Measurements from ENCODE around the gene ZG16B.

The ZG16B gene, protein sequence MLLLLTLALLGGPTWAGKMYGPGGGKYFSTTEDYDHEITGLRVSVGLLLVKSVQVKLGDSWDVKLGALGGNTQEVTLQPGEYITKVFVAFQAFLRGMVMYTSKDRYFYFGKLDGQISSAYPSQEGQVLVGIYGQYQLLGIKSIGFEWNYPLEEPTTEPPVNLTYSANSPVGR

GRCh38 chr16:2829501-2830354 is at the start of gene ZG16B:
ZG16B (plus strand) TSS chr16:2830303; CDS start chr16:2830442, 139 bp downstream.
- DNase-seq (ENCODE audit: low read depth, low spot score): no peak

DNA sequence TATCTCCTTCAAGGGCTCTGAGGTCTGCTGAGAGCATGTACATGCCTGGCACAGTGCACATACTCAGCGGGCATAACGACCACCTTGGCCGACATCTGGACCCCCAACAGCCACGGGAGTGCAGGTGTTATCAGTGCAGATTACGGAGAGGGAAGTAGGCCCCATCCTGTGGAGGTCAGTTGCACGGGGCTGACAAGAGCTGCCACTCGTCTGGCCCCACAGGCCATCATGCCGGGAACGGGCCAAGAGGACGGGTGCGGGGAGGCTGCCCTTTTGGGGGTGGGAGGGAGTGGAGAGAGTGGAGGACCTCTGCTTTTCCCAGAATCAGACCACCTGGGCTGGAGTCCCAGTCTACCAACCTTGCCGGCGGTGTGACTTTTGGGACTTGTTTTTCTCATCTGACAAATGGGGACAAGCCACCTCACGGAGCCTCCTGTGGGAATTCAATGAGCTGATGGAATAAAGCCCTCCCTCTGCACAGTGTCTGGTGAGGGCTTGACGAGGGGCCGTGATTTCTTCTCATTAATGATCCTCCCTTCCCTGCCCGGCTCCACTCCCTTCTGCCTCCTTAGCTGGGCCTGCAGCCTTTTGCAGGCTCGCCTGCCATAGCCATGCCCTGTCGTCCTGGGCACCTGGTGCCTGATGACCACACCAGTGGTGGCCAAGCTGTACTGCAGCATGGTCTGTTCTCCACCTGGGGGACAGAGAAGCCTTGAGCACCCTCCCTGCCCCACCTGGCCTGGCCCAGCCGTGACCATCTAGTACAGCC is 47.3 kb upstream of the ZG16B start:
- no peak for DNase-seq (ENCODE audit: low read depth, low spot score)

DNA sequence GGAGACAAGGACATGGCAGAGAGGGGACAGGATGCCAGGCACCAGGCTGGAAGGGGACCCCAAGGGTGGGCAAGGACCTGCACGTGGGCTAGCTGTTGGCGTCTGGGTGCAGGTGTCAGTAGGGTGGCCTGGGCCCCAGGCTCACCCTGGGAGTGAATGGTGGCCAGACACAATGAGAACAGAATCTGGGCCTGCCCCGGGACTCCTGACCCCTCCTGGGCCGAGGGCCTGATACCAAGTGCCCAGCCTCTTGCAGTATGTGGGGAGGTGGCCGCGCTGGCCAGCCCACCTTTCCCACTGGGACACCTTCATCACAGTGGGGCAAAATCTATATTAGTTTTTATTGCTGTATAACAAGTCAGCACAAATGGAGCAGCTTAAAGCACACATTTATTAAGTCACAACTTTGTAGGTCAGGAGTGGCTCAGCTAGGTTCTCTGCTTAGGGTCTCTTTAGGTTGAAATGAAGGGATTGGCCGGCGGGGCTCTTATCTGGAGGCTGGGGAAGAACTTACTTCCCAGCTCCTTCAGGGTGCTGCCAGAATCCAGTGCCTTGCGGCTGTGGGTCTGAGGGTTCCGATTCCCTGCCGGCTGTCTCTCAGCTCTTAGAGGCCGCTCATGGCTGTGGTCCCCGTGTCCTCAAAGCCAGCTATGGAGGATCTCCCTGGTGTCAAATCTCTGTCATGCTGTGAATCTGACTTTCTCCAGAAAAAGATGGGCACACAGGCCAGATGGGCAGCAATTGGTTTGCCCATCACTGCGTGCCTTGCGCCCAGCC is 46.3 kb upstream of the ZG16B start:
- DNase-seq (ENCODE audit: low read depth, low spot score): no peak

DNA sequence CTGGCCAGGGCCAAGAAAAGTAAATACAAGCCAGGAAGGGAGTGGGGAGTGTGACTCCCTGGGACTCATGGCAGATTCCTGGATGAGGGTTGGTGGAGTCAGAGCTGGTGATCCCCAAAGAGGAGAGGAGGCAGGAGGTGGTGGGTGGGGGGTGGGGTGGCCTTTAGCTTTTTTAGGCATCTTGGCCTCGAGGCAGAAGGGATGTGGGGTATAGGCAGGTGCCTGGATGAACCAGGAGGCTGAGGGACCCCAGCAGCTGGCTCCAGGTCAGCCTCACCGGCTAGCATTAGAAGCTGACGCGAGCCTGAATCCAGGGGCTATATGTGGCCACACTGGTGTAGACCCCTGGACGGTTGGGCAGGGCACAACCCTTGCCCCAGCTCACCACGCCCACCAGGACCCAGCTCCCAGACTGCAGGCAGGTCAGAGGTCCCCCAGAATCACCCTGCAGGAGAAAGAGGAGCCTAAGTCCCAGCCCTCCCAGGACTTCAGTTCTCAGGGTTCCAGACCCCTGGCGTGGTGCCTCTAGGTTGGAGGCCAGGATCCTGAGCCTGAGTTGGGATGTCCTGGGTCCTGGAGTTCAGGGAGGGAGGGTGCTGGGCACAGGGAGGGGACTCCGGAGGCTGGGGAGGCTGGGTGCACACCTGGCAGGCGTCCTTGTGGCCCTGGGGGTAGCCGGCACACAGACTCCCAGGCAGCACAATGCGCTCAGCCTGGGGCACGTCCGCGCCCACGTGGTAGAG is 45.6 kb upstream of the ZG16B start:
- DNase-seq (ENCODE audit: low read depth, low spot score): no peak

GRCh38 chr16:2785101-2785991 is 44.8 kb upstream of the ZG16B start:
- DNase-seq (ENCODE audit: low read depth, low spot score): no peak

DNA sequence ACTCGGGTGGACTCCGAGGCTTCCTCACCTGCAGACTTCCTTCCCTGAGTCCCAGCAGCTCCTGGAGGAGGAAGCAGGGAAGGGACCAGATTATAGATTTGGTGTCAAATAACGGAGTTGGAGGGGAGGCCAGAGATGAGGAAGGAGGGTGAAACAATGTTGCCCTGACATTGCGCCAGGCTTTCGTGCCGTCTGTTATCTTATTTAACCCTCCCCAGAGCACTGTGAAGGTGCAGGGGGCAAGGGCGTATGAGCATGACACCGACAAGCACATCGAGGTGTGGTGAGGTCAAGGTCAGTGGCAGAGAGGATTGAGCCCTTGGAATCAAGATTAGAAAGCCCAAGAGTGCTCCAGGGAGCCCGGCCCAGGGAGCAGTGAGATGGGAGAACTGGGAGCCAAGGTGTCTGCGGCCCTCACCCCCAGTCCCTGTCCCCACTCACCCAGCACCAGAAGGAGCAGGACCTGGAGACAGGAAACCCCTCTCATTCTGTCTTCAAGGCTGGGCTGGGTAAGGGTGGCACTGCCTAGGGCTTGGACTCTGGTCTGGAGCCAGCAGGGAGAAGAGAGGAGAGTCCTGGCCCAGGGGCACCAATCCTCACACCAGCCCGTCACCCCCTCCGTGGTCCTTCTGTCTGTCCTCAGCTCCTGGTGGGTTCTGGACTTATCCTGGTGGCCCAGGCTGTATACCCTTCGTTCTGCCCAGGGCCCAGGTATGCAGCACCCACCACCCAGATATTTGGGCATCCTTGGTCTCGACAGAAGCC is 43.9 kb upstream of the ZG16B start:
- DNase-seq (ENCODE audit: low read depth, low spot score): no peak

GRCh38 chr16:2786826-2787151 is 43.3 kb upstream of the ZG16B start:
- no peak for DNase-seq (ENCODE audit: low read depth, low spot score)

DNA sequence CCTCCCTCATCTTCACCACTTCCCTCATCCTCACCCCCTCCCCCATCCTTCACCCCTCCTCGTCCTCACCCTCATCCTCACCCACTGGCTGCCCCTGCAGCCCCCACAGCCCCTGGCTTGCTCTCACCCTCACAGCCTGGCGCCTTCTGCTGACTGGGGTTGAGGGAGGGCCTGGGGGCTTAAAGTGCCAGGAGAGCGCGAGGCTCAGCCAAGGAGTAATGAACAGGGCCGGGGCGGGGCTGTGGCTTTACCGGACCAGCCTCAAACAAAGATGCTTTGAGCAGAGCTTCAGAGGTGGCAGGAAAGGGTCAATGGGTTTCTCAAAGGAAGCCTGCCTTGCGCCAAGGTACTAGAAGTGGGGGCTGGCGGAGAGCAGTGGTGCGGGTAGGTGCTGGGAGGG is 42.7 kb upstream of the ZG16B start, which contains the start of gene PRSS33:
TSS of gene PRSS33 (minus strand) at position 155 of the 400 bp plus-strand sequence. CDS start 1,013 bp downstream, outside the sequence.
- DNase-seq (ENCODE audit: low read depth, low spot score): no peak

DNA sequence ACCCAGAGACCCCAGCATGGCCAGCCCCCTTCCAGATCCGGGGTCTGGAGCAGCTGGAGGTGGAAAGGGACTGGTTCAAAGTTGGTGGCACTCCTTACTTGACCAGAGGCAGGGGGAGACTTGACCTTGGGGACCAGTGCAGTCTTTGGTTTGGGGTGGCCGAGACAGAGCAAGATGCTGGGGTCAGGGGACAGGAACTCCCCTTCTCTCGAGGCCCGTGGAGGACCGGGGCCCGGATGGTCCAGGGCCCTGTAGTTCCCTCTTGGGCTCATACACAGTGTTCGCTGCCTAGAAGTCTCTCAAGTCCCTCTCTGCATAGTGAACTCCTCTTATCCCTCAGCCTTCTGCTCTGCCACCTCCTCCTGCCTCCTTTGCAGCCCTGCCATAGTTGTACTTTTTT is 42.1 kb upstream of the ZG16B start:
- DNase-seq (ENCODE audit: low read depth, low spot score): no peak

- no peak for DNase-seq (ENCODE audit: low read depth, low spot score)
Measured at GRCh38 chr16:2790631-2791030, 39.5 kb upstream of the ZG16B start.

DNA sequence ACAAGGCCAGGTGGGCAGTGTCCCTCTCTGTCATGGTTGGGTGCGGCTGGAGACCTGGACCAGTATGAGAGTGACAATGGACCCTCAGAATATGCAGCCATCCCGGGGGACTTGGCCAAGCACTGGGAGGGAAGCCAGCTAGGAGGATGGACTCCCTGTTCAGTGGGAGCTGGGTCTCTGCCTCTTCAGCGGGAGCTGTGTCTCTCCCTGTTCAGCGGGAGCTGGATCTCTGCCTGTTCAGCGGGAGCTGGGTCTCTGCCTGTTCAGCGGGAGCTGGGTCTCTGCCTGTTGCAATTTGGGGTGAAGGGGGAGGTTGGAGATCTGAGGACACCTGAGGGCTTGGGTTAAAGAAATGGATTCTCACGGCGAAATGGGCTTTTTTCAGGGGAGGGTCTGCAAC is 38.9 kb upstream of the ZG16B start:
- no peak for DNase-seq (ENCODE audit: low read depth, low spot score)

DNA sequence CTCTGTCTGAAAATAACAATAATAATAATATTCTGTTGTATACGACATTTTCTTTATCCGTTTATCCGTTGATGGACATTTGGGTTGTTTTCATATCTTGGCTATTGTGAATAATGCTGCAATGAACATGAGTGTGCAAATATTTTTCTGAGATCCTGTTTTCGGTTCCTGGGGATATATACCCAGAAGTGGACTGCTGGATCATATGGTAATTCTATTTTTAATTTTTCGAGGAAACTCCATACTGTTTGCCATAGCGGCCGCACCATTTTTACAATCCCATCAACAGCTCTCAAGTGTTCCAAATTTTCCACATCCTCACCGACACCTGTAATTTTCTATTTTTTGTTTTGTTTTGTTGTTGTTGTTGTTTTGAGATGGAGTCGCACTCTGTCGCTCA is 37.2 kb upstream of the ZG16B start:
- no peak for DNase-seq (ENCODE audit: low read depth, low spot score)

DNA sequence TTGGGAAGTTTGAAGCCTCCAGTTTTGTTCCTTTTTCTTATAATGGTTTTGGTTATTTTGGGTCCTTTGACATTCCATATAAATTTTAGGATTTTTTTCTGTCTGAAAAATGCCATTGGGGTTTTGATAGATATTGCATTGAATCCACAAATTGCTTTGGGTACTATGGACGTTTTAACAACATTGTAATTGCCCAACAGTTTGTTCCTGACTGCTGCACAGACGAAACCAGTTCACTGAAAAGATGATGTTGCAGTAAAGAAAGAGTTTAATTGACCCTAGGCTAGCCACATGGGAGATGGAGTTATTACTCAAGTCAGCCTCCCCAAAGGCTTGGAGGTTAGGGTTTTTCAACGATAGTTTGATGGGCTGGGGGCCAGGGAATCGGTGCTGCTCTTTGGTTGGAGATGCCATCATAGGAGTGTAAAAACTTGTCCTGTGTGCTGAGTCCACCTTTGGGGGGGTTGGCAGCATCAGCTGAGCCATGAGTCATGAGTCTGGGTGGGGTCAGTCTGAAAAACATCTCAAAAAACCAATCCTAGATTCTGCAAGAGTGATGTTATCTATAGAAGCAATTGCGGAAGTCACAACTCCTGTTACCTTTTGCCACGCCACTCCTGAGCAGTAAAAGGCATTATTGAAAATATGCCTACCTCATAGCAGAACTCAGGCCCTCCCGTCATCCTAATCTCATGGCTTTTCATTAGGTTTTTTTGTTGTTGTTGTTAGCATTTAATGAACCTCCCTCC is 34.5 kb upstream of the ZG16B start:
- DNase-seq (ENCODE audit: low read depth, low spot score): no peak

DNA sequence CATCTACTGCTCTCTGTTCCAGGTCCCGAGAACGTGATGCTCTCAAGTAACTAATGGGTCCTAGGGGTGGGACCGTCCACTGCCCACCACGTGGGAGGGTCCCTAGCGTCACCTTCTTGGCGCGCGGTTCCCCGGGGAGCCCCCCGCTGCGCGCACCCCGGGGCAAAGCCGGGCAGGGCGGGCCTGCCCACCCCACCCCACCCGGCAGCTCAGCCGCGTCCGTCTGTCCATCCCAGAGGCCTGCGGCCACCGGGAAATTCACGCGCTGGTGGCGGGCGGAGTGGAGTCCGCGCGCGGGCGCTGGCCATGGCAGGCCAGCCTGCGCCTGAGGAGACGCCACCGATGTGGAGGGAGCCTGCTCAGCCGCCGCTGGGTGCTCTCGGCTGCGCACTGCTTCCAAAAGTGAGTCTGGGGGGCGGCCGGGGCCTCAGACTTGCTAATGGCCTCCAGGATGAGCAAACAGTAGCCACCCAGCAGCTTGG is 31.3 kb upstream of the ZG16B start:
- DNase-seq (ENCODE audit: low read depth, low spot score): no peak

- no peak for DNase-seq (ENCODE audit: low read depth, low spot score)
Measured at GRCh38 chr16:2799205-2799858, 30.8 kb upstream of the ZG16B start.

DNA sequence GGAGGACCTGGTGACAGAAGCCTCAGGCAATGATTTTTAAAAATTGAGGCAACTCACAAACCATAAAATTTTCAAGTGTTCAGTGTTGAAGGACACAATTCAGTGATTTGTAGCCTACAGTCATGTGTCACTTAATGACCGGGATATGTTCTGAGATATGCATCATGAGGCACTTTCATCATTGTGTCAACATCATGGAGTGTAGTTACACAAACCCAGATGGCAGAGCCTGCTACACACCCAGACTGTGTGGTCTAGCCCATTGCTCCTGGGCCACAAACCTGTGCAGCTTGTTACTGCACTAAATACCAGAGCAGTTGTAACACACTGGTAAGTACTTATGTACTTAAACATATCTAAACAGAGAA is 30.3 kb upstream of the ZG16B start:
- no peak for DNase-seq (ENCODE audit: low read depth, low spot score)

GRCh38 chr16:2803545-2804195 is 26.4 kb upstream of the ZG16B start:
- no peak for DNase-seq (ENCODE audit: low read depth, low spot score)

All from activated naive CD8-positive, alpha-beta T cell treated with anti-CD3 and anti-CD28 coated beads, Interleukin-2, amount 50 U/mL, for 16 hours (primary cell).